ENCODE measurements around the gene CARMIL1.

Gene CARMIL1

GRCh38 chr6:25486550-25486949 lies 207.4 kb downstream of the CARMIL1 start:
- TF ChIP-seq, protein P1, sequence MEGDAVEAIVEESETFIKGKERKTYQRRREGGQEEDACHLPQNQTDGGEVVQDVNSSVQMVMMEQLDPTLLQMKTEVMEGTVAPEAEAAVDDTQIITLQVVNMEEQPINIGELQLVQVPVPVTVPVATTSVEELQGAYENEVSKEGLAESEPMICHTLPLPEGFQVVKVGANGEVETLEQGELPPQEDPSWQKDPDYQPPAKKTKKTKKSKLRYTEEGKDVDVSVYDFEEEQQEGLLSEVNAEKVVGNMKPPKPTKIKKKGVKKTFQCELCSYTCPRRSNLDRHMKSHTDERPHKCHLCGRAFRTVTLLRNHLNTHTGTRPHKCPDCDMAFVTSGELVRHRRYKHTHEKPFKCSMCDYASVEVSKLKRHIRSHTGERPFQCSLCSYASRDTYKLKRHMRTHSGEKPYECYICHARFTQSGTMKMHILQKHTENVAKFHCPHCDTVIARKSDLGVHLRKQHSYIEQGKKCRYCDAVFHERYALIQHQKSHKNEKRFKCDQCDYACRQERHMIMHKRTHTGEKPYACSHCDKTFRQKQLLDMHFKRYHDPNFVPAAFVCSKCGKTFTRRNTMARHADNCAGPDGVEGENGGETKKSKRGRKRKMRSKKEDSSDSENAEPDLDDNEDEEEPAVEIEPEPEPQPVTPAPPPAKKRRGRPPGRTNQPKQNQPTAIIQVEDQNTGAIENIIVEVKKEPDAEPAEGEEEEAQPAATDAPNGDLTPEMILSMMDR (conservative IDR thresholded peaks at IDR 0.05; ENCODE audit: low read depth, low read length) = no peak
- DNase-seq (ENCODE audit: low read depth) = no peak

GRCh38 chr6:25487012-25487411 lies 207.8 kb downstream of the CARMIL1 start:
- TF ChIP-seq, protein P1 (conservative IDR thresholded peaks at IDR 0.05; ENCODE audit: low read depth, low read length) = no peak
- no peak for DNase-seq (ENCODE audit: low read depth)
- H3K4me3 ChIP-seq (ENCODE audit: low read depth, low read length) = no peak overlapping the region

More at GRCh38 chr6:25486550-25486949, 207.4 kb downstream of the CARMIL1 start:
- no peak overlapping the region for H3K4me3 ChIP-seq (ENCODE audit: low read depth, low read length)

- TF ChIP-seq, protein P1 (conservative IDR thresholded peaks at IDR 0.05; ENCODE audit: low read depth, low read length) = no peak
- DNase-seq (ENCODE audit: low read depth) = no peak
- H3K4me3 ChIP-seq (ENCODE audit: low read depth, low read length) = no peak overlapping the region
Measured at GRCh38 chr6:25488156-25488555, 209.0 kb downstream of the CARMIL1 start.

- no peak for DNase-seq (ENCODE audit: low read depth)
- no peak overlapping the region for H3K4me3 ChIP-seq (ENCODE audit: low read depth, low read length)
- TF ChIP-seq, protein P1 (conservative IDR thresholded peaks at IDR 0.05; ENCODE audit: low read depth, low read length) = no peak
Measured at GRCh38 chr6:25489399-25489798, 210.2 kb downstream of the CARMIL1 start.

DNA sequence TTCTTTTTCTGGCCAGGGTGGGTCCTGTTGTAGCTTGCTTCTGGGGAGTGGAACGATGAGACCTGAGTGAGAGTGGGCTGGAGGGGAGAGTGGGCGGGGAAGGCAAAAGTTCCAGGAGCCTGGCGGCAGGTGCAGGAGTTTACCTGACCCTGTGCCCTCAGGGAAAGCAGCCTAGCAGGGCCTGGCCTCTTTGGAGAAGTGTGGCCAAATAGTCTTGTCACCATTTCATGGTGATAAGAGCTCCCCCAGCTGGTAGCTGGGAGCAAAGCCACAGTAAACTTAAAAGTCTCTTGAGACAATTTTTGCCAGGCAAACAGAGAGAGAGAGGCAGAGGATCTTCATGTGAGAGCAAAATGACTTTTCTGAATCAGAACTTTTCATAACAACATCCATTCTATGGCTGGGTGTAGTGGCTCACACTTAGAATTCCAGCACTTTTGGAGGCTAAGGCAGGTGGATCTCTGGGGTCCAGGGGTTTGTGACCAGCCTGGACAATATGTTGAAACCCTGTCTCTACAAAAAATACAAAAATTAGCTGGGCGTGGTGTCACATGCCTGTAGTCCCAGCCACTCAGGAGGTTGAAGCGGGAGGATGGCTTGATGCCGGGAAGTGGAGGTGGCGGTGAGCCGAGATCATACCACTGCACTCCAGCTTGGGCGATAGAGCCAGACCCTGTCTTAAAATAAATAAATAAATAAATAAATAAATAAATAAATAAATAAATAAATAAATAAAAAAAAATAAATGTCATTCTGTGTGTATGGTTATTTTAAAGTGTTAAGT lies 211.0 kb downstream of the CARMIL1 start:
- DNase-seq (ENCODE audit: low read depth) = peak; percentile 88
- H3K4me3 ChIP-seq (ENCODE audit: low read depth, low read length) = no peak overlapping the region
- TF ChIP-seq, protein P1 (conservative IDR thresholded peaks at IDR 0.05; ENCODE audit: low read depth, low read length) = peak; percentile 88

DNA sequence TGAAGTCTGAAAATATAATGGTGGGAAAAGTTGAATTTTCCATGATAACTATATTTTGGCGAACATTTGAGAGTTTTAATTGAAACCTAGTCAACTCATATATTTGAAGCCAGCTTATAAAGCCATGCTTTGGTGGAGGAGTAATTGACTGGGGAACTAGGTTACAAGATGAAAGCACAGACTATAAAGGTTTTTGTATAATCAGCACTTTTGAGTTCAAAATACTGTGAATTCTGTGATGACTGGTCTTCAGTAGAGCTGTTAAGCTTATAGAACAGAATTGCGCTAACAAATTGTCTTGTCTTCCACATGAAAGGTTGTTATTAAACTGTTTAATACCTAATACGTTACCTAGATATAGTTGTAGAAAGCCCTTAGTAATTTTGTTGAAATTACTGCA lies 213.8 kb downstream of the CARMIL1 start:
- no peak overlapping the region for H3K4me3 ChIP-seq (ENCODE audit: low read depth, low read length)
- TF ChIP-seq, protein P1 (conservative IDR thresholded peaks at IDR 0.05; ENCODE audit: low read depth, low read length) = no peak
- no peak for DNase-seq (ENCODE audit: low read depth)

DNA sequence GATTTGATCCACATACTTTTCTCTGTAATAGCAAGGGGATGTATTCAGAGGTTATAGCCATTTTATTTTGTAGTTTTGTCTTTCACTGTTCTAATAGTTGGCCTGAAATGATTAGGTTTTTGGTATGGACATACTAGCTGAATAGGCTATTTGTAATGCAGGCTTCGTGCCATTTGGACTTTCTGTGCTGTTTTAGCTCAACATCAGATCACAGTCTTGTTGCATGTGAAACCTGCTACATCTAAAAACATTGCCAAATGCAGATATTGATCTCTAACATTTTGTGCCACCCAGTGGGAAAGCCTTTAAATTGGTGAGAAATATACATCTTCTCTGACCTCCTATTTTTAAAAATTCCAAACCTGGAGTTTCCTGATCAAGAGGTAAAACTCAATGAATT lies 215.3 kb downstream of the CARMIL1 start:
- TF ChIP-seq, protein P1 (conservative IDR thresholded peaks at IDR 0.05; ENCODE audit: low read depth, low read length) = no peak
- DNase-seq (ENCODE audit: low read depth) = no peak
- no peak overlapping the region for H3K4me3 ChIP-seq (ENCODE audit: low read depth, low read length)

Data from choroid plexus epithelial cell (primary cell).